CD4-positive, alpha-beta T cell treated with Interleukin-17A for 1 hour (primary cell): ENCODE data around the gene OBSCN.

ENCODE experiments used
- DNase-seq: peaks from one replicate; pipeline ENCODE4 v3.0.0-alpha.2; 2020

OBSCN gene

DNA sequence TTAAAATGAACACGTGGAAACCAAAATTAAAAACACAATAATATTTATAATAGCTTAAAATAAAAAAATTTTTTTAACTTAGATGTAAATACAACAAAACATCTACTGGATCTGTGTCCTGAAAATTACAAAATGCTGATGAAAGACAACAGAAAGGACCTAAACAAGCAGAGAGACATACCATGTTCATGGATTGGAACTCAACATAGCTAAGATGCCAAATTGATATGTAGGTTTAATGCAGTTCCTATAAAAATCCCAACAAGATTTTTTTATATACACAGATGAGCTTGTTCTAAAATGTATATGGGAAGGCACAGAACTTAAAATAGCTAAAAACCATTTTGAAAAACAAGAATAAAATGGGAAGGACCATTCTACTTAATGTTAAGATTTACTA is 117.4 kb downstream of the OBSCN start:
- DNase-seq = no peak

DNA sequence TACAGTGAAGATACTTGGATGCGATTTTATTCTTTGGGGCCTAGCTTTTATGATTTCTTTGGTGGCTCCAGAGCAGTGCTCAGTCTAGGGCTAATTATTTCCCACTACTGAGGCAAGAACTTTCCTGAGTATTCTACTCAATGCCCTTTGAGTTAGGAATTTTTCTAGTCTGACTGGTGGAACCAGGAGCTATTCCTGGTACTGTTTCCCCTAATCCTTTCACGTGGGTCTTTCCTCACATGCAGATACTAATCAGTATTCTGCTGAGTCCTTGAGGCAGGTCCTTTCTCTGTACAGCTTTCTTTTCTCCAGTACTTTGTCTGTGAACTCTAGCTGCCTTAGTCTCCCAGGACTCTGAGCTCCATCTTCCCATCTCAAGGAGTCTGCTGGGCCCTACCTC is 122.0 kb downstream of the OBSCN start:
- DNase-seq = no peak

DNA sequence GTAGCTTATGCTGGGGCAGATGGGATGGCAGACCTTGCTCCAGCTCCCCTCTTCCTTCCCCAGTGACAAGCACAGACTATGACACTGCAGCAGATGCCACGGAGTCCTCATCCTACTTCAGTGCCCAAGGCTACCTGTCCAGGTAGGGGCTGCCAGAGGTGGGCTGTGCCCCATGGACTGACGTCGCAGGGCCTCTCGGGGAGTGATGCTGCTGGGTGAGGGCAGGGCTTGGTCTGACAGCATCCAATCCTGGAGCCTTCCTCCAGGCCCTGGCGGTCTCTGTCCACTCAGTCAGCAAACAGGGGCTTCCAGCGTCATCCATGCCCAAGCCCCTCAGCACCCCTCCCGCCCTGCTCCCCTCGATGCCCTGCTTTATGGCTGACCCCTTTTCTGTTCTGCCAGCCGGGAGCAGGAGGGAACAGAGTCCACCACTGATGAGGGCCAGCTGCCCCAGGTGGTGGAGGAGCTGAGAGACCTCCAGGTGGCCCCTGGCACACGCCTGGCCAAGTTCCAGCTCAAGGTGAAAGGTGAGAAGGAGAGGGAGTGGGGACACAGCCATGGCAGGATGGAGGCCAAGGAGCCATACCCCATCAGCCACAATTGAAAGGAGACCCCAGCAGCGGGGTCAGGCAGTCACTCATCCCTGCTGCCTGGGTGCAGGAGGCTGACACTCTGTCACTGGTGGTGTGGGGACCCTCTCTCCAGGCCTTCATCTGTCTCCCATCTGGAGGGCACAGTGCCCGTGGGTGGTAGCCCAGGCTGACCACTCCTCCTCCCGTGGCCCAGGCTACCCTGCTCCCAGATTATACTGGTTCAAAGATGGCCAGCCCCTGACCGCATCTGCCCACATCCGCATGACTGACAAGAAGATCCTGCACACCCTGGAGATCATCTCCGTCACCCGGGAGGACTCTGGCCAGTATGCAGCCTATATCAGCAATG is 125.2 kb downstream of the OBSCN start:
- no peak for DNase-seq

DNA sequence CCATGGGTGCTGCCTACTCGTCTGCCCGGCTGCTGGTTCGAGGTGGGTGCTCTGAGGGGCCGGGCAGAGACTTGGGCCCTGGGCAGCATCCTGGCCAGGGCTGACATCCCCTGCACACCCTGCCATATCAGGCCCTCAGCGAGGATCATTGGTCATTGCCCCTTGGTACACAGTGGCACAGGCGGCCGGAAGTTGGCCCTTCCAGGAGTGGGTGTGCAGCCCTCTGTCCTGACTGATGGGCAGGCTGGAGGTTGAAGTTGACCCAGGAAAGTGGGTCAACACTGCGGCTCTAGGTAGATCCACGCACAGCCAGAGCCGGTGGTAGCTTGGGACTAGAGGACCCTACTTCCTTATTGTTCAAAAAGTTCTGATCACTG is 125.9 kb downstream of the OBSCN start:
- DNase-seq = no peak

DNA sequence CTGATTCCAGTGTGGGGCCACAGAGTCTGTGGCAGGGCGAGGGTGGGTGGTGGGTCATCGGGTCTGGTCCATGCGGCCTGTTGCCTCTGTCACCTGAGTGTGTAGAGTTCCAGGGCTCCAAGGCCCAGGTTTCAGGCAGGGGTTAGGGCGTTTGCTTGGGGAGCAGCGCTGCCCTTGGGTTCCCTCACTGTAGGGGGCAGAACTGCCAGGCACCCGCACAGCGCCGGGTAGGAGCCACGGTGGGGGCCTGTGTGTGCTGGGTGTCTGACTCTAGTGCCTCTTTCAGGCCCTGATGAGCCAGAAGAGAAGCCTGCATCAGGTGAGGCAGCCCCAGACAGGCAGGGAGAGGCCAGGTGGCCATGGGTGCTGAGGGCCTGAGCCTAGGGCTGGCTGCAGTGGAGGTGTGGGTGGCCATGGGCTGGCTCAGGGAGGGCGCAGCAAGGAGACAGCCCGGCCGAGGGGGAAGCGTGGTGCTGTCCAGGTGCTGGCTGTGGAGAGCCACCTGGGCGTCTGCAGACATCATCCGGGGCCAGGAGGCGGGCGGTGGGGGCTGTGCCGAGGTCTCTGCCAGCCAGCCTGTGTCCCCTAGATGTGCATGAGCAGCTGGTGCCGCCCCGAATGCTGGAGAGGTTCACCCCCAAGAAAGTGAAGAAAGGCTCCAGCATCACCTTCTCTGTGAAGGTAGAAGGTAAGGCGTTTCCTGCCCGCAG is 126.5 kb downstream of the OBSCN start:
- DNase-seq = no peak

DNA sequence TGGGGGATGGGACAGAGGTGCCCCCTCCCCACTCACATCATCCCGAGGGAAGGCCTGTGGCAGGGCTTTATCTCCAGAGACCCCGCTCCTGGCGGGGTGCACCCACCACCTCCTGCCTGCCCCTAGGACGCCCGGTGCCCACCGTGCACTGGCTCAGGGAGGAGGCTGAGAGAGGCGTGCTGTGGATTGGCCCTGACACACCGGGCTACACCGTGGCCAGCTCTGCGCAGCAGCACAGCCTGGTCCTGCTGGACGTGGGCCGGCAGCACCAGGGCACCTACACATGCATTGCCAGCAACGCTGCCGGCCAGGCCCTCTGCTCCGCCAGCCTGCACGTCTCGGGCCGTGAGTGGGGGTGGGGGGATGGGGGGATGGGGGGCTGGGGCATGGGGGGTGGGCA is 127.1 kb downstream of the OBSCN start:
- DNase-seq = no peak

DNA sequence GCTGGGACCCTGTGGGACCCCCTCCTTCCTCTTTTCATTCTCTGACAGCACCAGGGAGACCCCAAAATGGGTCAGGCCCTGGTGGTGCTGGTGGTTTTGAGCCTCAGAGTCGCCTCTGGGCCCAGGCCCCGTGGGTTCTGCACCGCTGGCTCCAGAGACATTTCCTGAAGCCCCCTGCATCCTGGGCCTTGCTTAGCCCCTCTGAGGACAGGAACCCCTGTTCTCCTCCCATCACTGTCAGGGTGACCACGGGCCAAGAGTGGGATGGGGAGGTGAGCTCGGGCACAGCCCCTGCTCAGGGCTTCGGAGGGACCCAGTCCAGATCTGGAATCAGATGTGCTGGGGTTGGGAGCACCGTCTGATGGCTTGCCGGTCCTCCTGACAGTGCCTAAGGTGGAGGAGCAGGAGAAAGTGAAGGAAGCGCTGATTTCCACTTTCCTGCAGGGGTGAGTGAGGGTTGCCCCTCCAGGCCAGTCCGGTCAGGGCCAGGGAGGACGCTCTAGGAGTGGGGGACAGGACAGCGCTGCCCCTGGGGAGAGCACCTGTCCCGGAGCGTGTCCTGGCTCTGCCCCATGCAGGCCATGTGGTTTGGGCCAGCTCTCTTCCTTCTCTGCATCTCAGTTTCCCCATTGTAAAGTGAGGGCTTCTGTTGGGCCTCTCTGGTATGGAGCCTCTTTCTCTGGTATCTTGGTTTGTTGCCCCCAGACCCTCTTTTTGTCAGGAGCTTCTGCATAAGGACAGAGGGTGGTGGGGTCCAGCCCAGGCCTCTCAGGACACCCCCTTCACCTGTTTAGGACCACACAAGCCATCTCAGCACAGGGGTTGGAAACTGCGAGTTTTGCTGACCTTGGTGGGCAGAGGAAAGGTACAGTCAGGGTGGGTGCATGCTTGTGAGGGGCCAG is 127.8 kb downstream of the OBSCN start:
- DNase-seq = no peak

DNA sequence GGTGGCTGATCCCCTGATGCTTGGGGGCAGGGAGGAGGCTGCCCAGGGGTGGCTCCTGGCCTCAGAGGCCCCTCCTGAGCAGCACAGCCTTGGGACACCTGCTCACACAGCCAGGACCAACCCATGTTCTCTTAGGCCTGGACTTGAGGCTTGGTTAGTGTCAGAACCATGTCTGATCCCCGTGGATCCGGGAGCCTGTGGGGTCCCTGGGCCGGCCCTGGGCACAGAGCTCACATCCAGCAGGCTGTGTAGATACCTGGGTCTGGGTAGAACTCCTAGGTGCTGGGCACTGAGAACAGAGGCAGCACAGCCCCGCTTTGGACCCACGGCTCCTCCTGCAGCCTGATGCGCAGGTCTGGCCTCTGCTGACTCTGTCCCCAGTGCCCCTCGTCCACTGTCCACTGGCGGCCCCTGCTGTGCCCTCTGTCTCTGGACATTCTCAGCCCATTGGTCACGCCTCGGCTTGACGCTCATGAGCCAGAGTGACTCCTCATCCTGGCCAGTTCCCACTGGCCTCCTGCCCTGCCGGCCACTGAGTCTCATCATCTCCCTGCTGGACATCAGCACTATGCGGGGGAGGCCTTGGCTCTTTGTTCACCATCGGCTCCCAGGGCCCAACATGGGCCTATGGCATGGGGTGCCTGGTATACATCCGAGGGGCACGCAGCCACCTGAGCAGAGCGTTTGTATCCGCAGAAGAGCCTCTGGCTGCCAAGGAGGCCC is 128.6 kb downstream of the OBSCN start:
- DNase-seq = no peak

DNA sequence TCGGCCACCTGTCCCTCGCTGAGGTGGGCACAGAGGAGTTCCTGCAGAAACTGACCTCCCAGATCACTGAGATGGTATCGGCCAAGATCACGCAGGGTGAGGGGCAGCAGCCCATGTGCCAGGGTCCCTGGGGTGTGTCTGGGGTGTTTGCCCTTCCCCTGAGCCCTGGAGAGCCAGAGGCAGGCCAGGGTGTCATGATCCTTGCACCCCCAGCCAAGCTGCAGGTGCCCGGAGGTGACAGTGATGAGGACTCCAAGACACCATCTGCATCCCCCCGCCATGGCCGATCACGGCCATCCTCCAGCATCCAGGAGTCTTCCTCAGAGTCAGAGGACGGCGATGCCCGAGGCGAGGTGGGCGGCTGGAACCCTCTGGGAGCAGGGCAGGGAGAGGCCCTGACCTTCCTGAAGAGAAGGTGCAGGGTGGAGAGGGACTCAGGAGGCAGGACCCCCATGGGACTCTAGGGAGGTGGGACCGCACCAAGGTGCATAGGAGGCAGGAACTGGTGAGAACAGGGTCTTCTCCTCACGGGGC is 129.3 kb downstream of the OBSCN start:
- no peak for DNase-seq

DNA sequence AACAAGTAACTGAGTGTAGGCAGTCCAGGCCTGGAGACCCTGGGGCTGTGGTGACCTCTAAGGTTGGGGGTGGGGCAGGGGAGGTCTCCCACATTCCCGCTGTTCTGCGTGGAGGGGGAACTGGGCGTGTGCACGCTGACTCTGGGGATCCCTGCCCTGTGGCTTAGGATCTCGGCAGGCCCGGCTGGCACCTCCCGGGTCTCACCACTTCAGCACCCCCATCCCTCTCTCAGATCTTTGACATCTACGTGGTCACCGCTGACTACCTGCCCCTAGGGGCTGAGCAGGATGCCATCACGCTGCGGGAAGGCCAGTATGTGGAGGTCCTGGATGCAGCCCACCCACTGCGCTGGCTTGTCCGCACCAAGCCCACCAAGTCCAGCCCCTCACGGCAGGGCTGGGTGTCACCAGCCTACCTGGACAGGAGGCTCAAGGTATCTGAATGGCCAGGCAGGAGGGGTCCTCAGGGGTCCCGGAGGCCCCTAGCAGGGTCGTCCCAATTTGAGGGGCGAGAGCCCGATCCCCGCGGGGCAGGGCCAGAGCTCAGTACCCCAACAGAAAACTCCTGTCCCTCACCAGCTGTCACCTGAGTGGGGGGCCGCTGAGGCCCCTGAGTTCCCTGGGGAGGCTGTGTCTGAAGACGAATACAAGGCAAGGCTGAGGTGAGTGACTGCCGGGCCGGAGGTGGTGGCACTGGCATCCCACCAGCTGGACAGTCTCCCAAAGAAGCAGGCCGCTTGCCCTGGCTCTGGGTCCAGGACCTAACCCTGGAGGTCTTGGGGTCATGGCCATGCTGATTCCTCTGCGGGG is 130.1 kb downstream of the OBSCN start:
- DNase-seq = no peak

DNA sequence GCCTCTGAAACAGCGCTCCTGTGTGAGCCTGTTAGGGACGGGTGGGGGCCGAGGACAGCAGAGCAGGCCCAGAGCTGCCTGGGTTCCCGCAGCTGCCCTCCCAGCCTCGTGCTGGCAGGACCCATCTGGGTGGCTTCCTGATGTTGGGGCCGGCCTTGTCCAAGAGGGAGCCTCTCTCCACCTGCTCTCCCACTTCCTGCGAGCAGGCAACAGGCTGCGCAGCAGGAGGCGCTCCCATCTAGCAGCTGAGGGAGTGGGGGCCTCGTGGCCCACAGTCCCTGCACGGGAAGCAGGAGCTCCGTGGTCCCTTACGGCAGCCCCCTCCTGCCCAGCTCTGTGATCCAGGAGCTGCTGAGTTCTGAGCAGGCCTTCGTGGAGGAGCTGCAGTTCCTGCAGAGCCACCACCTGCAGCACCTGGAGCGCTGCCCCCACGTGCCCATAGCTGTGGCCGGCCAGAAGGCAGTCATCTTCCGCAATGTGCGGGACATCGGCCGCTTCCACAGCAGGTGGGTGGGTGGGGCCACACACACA is 130.7 kb downstream of the OBSCN start:
- no peak for DNase-seq

DNA sequence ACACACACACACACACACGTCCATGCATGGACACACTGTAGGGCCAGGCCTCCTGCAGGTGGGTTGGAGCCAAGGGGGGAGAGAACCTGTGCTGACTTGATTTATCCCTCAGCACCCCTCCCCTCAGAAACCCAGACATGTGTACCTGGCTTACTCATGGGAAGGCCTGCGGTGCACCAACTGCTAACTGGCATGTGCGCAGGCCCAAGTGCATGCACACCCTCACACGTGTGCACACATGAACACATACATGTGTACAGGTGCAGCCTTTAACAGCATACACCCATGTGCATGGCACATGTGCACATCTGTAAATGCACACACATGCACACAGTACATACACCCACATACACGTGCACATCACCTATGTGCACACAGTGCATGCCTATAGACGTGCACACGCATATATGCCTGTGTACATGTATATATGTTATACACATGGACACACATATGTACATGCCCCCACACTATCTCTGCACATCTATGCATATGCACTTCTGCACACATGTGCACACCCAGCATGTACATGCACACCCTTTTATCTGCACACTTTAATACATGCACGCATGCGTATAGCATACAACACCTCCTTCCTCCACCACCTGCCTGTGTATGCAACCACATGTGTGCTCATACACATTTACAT is 131.3 kb downstream of the OBSCN start:
- DNase-seq = no peak

DNA sequence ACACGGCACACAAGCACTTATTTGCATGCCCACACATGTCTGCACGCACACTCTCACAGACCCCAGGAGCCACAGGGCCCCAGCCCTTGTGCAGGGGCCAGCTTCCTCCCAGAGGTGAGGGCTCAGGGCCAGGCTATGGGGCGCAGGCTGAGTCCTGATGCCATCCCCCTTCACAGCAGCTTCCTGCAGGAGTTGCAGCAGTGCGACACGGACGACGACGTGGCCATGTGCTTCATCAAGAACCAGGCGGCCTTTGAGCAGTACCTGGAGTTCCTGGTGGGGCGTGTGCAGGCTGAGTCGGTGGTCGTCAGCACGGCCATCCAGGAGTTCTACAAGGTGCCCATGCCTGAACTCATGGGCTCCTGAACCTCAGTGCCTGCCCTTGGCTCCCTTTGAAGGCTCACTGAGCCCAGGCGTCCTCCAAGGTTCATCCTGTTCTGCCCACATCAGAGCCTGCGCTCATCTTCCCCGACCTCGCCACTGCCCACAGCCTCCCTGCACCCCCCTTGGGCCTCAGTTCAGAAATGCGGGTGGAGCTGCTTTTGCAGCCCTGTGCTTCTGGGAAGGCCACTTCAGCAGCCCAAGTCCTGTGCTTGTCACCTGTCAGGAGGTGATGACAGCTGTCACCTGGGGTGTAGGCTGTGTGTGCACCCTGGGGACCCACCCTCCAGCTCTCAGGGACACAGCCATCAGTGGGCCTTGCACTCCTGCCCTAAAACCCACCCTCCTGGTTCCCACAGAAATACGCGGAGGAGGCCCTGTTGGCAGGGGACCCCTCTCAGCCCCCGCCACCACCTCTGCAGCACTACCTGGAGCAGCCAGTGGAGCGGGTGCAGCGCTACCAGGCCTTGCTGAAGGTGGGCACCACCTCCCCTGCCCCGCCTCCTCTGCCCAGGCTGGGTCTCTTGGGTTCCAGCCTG is 132.2 kb downstream of the OBSCN start:
- no peak for DNase-seq

DNA sequence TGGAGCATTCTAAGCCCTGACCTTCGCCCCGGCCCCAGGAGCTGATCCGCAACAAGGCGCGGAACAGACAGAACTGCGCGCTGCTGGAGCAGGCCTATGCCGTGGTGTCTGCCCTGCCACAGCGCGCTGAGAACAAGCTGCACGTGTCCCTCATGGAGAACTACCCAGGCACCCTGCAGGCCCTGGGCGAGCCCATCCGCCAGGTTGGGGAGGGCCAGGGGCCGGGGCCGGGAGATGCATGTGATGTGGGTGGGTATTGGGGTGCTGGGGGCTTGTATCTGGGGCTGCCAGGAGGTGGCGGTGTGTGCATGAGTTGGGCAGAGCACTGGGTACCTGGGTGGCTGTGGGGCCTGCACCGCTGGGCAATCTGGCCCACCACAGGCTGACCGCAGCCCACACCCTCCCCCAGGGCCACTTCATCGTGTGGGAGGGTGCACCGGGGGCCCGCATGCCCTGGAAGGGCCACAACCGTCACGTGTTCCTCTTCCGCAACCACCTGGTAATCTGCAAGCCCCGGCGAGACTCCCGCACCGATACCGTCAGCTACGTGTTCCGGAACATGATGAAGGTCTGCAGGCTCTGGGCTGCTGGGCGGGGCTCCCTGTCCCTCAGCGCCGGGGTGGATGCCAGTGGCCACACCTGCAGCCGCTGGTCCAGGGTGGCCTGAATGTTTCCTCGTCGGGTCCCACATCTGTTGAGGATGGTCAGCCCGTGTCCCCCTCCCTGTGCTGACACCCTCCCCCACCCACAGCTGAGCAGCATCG is 133.0 kb downstream of the OBSCN start:
- no peak for DNase-seq

DNA sequence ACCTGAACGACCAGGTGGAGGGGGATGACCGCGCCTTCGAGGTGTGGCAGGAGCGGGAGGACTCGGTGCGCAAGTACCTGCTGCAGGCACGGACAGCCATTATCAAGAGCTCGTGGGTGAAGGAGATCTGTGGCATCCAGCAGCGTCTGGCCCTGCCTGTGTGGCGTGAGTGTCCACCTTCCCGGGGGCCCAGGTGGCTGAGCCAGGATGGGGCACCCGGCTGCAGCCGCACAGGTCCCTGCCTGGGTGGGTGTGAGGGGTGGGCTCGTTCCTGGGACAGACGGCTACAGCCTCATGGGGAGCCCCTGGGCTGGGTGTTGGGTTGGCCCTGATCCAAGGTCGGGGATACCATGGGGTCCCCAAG is 133.6 kb downstream of the OBSCN start:
- no peak for DNase-seq

DNA sequence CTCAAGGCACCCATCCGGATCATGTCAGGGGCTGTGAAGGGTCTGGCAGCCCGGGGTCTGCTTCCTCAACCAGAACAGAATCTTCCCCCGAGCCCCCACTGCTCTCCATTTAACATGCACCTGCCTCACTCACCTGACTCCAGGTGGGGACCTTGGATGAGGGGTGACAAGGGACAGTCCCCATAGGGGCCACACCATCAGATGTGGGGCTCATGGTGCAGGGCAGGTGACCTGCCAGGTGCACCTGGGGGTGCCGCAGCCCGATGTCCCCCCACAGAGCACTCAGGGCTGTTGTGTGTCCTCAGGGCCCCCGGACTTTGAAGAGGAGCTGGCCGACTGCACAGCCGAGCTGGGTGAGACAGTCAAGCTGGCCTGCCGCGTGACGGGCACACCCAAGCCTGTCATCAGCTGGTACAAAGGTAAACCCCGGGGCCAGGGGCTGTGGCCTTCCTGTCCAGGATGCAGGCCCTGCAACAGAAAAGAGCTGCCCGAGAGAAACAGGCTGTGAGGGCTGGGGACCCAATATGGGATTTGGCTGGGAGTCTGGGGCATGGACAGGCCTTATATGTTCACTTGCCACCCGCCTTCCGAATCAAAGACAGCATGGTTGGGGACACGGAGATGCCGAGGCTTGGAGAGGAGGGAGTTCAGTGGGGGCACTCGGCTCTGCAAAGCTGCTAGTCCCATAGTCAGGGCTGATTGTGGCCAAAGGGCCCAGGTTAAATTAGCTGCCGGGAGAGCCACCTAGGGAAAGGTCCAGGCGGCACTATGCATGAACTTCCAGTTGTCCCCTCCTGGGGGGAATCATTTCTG is 134.2 kb downstream of the OBSCN start:
- no peak for DNase-seq

DNA sequence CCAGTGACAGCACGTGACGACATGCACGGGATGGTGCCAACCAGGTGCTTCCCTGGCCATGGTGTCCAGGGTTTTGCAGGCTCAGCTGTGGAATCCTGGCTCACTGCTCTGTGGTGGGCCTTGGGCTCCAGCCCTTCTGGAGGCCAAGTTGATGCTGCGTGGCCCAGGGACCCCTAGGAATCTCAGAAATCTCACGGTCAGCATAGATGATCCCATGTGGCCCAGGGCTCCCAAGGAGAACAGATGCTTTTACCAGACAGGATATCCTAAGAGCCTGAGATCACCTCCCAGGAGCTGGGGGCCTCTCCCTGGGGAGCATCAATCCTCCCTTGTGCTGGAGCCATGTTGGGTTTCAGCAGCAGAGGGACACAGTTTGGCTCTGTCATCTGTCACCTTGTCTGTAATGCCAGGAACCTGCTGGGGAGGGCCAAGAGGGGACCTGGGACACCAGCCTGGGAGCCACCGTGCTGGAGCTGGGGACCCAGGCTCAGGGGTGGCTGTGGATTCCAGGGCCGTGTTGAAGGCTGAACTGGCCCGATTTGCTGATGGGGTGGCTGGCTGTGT is 134.9 kb downstream of the OBSCN start:
- DNase-seq = no peak
